ENCODE results near the gene DACH1. TPM values are rescaled to one million over a fixed set of nuclear protein-coding genes. Genes with fewer than 3 reads are reported as not detected.

DACH1 gene
- total RNA-seq, 4 donors from 2014 or later: 2.2 to 5.9 (median 2.8) TPM

GRCh38 chr13:71459708-71460107 is 407.3 kb downstream of the DACH1 start:
- H3K27ac ChIP-seq: no peak overlapping the region
- TF ChIP-seq POLR2A (IDR thresholded peaks at IDR 0.05) (no peak), EP300 (IDR thresholded peaks at IDR 0.05) (no peak), CTCF (IDR thresholded peaks at IDR 0.05) (no peak)
- H3K4me1 ChIP-seq: no peaks in the 10 kb centered on the region
- H3K36me3 ChIP-seq: no peaks in the 10 kb centered on the region
- H3K4me3 ChIP-seq: no peak overlapping the region
- no peaks in the 10 kb centered on the region for H3K9me3 ChIP-seq
- DNase-seq (ENCODE audit: low spot score in 2 of 2): no peak
- H3K27me3 ChIP-seq: no peaks in the 10 kb centered on the region

GRCh38 chr13:71457645-71458044 is 409.4 kb downstream of the DACH1 start:
- Histone ChIP-seq H3K4me3 (no peak overlapping the region), H3K27me3 (no peaks in the 10 kb centered on the region), H3K36me3 (no peaks in the 10 kb centered on the region), H3K4me1 (no peaks in the 10 kb centered on the region), H3K27ac (no peak overlapping the region), H3K9me3 (no peaks in the 10 kb centered on the region)
- no peak for DNase-seq (ENCODE audit: low spot score in 2 of 2)
- WGBS, 2 donors: 80 to 84% methylated on average over 2 of the region's 2 CpGs
- TF ChIP-seq CTCF (IDR thresholded peaks at IDR 0.05) (no peak), POLR2A (IDR thresholded peaks at IDR 0.05) (no peak), EP300 (IDR thresholded peaks at IDR 0.05) (no peak)

GRCh38 chr13:71456136-71456535 is 410.9 kb downstream of the DACH1 start:
- 85 to 86% methylated on average over 2 of the region's 2 CpGs for WGBS, 2 donors
- TF ChIP-seq POLR2A (IDR thresholded peaks at IDR 0.05) (no peak), CTCF (IDR thresholded peaks at IDR 0.05) (no peak), EP300 (IDR thresholded peaks at IDR 0.05) (no peak)
- Histone ChIP-seq H3K27ac (no peak overlapping the region), H3K36me3 (no peaks in the 10 kb centered on the region), H3K4me3 (no peak overlapping the region), H3K9me3 (no peaks in the 10 kb centered on the region), H3K27me3 (no peaks in the 10 kb centered on the region), H3K4me1 (no peaks in the 10 kb centered on the region)
- DNase-seq (ENCODE audit: low spot score in 2 of 2): no peak

- no peak overlapping the region for H3K27ac ChIP-seq
- no peaks in the 10 kb centered on the region for H3K4me1 ChIP-seq
- no peak for TF ChIP-seq CTCF (IDR thresholded peaks at IDR 0.05)
- TF ChIP-seq EP300 (IDR thresholded peaks at IDR 0.05): no peak
- no peak for TF ChIP-seq POLR2A (IDR thresholded peaks at IDR 0.05)
- 100% methylated on average over 1 of the region's 1 CpG for WGBS, 2 donors
- H3K36me3 ChIP-seq: no peaks in the 10 kb centered on the region
- H3K4me3 ChIP-seq: no peak overlapping the region
- H3K27me3 ChIP-seq: no peaks in the 10 kb centered on the region
- no peak for DNase-seq (ENCODE audit: low spot score in 2 of 2)
- no peaks in the 10 kb centered on the region for H3K9me3 ChIP-seq
Measured at GRCh38 chr13:71454509-71454908, 412.5 kb downstream of the DACH1 start.

- DNase-seq (ENCODE audit: low spot score in 2 of 2): no peak
- WGBS, 2 donors: 47 to 66% methylated on average over 3 of the region's 3 CpGs
- Histone ChIP-seq H3K27me3 (no peaks in the 10 kb centered on the region), H3K9me3 (no peaks in the 10 kb centered on the region), H3K36me3 (no peaks in the 10 kb centered on the region), H3K27ac (no peak overlapping the region), H3K4me1 (no peaks in the 10 kb centered on the region), H3K4me3 (no peak overlapping the region)
- TF ChIP-seq POLR2A (IDR thresholded peaks at IDR 0.05): no peak
- TF ChIP-seq EP300 (IDR thresholded peaks at IDR 0.05): no peak
- TF ChIP-seq CTCF (IDR thresholded peaks at IDR 0.05): no peak
Measured at GRCh38 chr13:71448080-71448630, 418.8 kb downstream of the DACH1 start.

Measured in tibial nerve (tissue), 4 donors.